ENCODE results near the gene TRAF1.

DNA sequence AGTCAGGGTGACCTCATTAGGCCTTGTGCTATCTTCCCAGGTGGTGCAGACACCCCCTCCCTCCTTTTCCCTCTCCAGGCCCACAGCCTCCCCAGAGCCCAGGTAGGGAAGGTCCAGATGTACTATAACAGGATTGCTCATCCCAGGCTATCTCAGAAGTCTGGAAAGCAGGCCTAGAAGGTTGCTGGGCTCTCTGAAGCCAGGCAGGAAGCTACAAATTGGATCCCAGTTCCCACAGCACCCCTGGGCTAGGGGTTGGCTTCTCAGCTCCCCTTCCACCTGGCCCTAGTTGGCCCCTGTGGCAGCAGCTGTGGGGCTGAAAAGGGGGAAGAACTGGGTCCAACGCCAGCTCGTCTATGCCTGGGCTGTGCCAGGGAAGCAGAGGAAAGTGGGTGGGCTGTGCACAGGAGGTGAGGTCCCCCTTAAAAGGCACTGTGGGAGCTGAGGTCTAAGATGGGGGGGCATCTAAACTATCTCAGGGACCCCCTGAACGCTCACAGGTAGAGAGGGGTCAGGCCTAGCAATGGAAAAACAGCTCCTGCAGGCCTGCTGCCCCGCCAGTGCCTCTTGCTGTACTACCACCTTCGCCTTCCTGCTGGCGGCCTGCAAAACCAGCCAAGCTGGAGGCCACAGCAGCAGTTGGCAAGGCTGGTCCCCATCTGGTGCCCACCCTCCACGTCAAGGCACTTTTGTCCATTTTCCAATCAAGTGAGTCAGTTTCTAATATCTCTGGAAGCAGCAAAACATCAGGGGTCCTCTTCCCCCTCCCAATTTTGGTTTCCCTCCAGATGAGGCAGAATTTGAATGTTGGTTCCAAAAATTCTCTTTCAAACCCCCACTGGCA, 70.5 kb downstream of the TRAF1 start:
- TF ChIP-seq, protein P1, sequence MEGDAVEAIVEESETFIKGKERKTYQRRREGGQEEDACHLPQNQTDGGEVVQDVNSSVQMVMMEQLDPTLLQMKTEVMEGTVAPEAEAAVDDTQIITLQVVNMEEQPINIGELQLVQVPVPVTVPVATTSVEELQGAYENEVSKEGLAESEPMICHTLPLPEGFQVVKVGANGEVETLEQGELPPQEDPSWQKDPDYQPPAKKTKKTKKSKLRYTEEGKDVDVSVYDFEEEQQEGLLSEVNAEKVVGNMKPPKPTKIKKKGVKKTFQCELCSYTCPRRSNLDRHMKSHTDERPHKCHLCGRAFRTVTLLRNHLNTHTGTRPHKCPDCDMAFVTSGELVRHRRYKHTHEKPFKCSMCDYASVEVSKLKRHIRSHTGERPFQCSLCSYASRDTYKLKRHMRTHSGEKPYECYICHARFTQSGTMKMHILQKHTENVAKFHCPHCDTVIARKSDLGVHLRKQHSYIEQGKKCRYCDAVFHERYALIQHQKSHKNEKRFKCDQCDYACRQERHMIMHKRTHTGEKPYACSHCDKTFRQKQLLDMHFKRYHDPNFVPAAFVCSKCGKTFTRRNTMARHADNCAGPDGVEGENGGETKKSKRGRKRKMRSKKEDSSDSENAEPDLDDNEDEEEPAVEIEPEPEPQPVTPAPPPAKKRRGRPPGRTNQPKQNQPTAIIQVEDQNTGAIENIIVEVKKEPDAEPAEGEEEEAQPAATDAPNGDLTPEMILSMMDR (IDR thresholded peaks at IDR 0.05; ENCODE audit: poor library complexity, severe bottlenecking), result no peak
- TF ChIP-seq, protein P2, sequence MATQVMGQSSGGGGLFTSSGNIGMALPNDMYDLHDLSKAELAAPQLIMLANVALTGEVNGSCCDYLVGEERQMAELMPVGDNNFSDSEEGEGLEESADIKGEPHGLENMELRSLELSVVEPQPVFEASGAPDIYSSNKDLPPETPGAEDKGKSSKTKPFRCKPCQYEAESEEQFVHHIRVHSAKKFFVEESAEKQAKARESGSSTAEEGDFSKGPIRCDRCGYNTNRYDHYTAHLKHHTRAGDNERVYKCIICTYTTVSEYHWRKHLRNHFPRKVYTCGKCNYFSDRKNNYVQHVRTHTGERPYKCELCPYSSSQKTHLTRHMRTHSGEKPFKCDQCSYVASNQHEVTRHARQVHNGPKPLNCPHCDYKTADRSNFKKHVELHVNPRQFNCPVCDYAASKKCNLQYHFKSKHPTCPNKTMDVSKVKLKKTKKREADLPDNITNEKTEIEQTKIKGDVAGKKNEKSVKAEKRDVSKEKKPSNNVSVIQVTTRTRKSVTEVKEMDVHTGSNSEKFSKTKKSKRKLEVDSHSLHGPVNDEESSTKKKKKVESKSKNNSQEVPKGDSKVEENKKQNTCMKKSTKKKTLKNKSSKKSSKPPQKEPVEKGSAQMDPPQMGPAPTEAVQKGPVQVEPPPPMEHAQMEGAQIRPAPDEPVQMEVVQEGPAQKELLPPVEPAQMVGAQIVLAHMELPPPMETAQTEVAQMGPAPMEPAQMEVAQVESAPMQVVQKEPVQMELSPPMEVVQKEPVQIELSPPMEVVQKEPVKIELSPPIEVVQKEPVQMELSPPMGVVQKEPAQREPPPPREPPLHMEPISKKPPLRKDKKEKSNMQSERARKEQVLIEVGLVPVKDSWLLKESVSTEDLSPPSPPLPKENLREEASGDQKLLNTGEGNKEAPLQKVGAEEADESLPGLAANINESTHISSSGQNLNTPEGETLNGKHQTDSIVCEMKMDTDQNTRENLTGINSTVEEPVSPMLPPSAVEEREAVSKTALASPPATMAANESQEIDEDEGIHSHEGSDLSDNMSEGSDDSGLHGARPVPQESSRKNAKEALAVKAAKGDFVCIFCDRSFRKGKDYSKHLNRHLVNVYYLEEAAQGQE (IDR thresholded peaks at IDR 0.05; ENCODE audit: borderline replicate concordance), result no peak

Data from neural cell (in vitro differentiated cells).